ENCODE results near the gene PRR5. TPM values are rescaled to one million over a fixed set of nuclear protein-coding genes. Genes with fewer than 3 reads are reported as not detected.

Gene PRR5
- total and polyA plus RNA-seq, 7 donors, result 7.9 to 35.6 (median 12.7) TPM

DNA sequence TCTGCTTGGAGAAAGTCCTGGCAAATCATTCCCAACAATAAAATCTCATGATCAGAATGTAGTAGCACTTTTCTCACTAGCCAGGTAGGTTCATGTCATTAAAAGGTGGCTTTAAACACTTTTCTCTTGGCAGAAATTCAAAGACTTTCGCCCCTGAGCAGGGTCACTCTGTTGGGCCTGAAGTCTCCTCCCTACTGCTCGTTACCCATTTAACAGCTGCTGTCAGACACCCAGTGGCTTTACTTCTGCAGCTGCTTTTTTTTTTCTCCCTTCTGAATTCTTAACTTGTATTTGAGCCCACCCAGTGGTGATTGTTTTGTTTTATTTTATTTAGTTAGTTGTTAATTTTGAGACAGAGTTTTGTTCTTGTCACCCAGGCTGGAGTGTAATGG is 75.4 kb downstream of the PRR5 start:
- Histone ChIP-seq H3K4me1 (no peaks in the 10 kb centered on the region), H3K9me3 (peaks cover 0 to 10% (median 2%) of the 10 kb centered on the region in 4 donors), H3K36me3 (no peaks in the 10 kb centered on the region), H3K4me3 (no peak overlapping the region), H3K27ac (no peak overlapping the region), H3K27me3 (peaks cover 0 to 33% (median 0%) of the 10 kb centered on the region in 3 donors)
- intact Hi-C loops (cut with DNase I), result no loop called here
- 7 to 58% methylated on average over 2 of the region's 2 CpGs for WGBS, 2 donors
- no peak for TF ChIP-seq EP300 (IDR thresholded peaks at IDR 0.05)
- TF ChIP-seq, protein P1, sequence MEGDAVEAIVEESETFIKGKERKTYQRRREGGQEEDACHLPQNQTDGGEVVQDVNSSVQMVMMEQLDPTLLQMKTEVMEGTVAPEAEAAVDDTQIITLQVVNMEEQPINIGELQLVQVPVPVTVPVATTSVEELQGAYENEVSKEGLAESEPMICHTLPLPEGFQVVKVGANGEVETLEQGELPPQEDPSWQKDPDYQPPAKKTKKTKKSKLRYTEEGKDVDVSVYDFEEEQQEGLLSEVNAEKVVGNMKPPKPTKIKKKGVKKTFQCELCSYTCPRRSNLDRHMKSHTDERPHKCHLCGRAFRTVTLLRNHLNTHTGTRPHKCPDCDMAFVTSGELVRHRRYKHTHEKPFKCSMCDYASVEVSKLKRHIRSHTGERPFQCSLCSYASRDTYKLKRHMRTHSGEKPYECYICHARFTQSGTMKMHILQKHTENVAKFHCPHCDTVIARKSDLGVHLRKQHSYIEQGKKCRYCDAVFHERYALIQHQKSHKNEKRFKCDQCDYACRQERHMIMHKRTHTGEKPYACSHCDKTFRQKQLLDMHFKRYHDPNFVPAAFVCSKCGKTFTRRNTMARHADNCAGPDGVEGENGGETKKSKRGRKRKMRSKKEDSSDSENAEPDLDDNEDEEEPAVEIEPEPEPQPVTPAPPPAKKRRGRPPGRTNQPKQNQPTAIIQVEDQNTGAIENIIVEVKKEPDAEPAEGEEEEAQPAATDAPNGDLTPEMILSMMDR (IDR thresholded peaks at IDR 0.05), result no peak
- no peak for TF ChIP-seq POLR2A (IDR thresholded peaks at IDR 0.05)
- no peak for TF ChIP-seq POLR2AphosphoS5 (IDR thresholded peaks at IDR 0.05)
- DNase-seq, result no peak

DNA sequence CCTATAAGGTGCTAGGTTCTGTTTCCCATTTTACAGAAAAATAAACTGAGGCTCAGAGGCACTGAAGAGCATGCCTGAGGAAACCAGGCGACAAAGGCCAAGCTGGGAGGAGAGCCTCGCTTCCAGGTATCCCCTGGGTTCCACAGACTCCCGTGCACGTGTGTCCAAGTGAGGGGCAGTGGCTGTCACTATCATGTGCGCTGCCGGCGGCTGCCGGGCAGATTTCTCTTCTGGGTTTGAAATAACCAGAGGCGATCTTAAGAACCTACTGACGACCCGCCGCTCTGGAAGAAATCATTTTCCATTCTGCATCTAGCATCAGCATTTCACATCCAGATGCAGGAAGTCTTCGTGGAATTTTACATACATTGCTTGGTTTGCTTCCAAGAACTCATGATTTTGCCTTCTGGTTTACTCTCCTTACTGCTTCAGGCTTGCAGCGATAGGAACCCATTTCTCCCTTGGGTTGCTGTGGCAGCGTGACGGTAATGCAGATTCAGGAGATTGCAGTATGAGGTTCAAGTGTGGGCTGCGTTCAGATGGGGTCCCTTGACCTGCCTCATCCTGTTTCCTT is 79.0 kb downstream of the PRR5 start:
- intact Hi-C loops (cut with DNase I), result no loop called here
- TF ChIP-seq POLR2AphosphoS5 (IDR thresholded peaks at IDR 0.05), result no peak
- TF ChIP-seq, protein P1 (IDR thresholded peaks at IDR 0.05), result no peak
- no peak for TF ChIP-seq POLR2A (IDR thresholded peaks at IDR 0.05)
- TF ChIP-seq EP300 (IDR thresholded peaks at IDR 0.05), result no peak
- Histone ChIP-seq H3K4me3 (no peak overlapping the region), H3K4me1 (no peaks in the 10 kb centered on the region), H3K9me3 (no peaks in the 10 kb centered on the region), H3K27me3 (peaks cover 0 to 25% (median 0%) of the 10 kb centered on the region in 3 donors), H3K27ac (no peak overlapping the region), H3K36me3 (no peaks in the 10 kb centered on the region)
- 84 to 88% methylated on average over 17 of the region's 17 CpGs for WGBS, 2 donors
- DNase-seq, result no peak

DNA sequence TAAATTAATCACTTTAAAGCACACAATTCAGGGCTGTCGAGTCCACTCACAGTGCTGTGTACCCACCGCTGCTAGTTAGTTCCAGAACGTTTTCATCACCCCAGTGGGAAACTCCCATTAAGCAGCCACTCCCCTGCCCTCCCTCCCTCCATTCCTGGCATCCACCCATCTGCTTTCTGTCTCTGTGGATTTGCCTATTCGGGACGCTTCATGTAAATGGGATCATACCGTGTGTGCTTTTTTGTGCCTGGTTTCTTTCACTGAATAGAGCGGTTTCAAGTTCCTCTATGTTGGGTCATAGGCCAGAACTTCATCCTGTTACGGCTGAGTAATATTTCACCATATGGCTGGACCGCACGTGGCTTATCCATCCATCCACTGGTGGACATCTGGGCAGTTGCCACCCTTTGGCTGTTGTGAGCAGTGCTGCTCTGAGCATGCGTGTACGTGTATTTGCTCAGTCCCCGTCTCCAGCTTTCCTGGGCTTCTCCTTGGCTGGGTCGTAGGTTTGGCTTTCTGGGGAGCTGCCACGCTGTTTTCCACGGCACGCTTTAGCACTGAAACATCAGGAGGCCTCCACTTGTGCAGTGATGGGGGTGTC is 80.5 kb downstream of the PRR5 start:
- DNase-seq, result no peak
- no peak for TF ChIP-seq EP300 (IDR thresholded peaks at IDR 0.05)
- no peak for TF ChIP-seq POLR2AphosphoS5 (IDR thresholded peaks at IDR 0.05)
- TF ChIP-seq POLR2A (IDR thresholded peaks at IDR 0.05), result no peak
- TF ChIP-seq, protein P1 (IDR thresholded peaks at IDR 0.05), result no peak
- Histone ChIP-seq H3K36me3 (no peaks in the 10 kb centered on the region), H3K27me3 (peaks cover 0 to 25% (median 0%) of the 10 kb centered on the region in 3 donors), H3K9me3 (no peaks in the 10 kb centered on the region), H3K27ac (no peak overlapping the region), H3K4me1 (no peaks in the 10 kb centered on the region), H3K4me3 (no peak overlapping the region)
- intact Hi-C loops (cut with DNase I), result no loop called here
- WGBS, 2 donors, result 68 to 72% methylated on average over 17 of the region's 17 CpGs

DNA sequence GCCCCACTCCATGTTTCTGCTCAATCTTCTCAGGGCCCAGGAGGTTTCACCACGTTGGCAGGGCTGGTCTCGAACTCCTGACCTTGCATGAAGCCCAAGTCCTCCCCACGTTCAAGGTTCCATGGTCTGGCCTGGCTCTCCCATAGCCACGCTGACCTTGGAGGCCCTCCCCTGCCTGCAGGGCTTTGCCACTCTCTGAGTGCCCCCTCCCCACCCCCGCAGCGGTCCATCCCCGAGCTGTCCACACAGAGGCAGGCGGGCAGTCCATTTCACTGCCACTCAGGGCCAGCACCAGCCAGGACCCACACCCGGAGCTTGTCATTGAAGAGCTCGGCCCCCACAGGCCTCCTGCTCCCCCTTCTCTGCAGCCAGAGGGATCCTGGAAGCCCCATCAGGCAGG is 81.1 kb downstream of the PRR5 start:
- Histone ChIP-seq H3K27me3 (peaks cover 0 to 22% (median 0%) of the 10 kb centered on the region in 3 donors), H3K27ac (no peak overlapping the region), H3K36me3 (no peaks in the 10 kb centered on the region), H3K4me1 (no peaks in the 10 kb centered on the region), H3K4me3 (no peak overlapping the region), H3K9me3 (no peaks in the 10 kb centered on the region)
- intact Hi-C loops (cut with DNase I), result no loop called here
- DNase-seq, result no peak
- TF ChIP-seq POLR2AphosphoS5 (IDR thresholded peaks at IDR 0.05) (no peak), POLR2A (IDR thresholded peaks at IDR 0.05) (no peak), EP300 (IDR thresholded peaks at IDR 0.05) (no peak)
- TF ChIP-seq, protein P1 (IDR thresholded peaks at IDR 0.05), result no peak
- WGBS, 2 donors, result 64 to 66% methylated on average over 10 of the region's 10 CpGs
